ENCODE measurements around the gene OXLD1.
A peak's percentile ranks its signal among the peaks of the same experiment; 100 is the strongest.

Gene OXLD1

GRCh38 chr17:81706232-81706611, 39.8 kb upstream of the OXLD1 start:
- ATAC-seq (no peak), DNase-seq (no peak)
- H3K9me3 Mint-ChIP-seq: no peaks in the 10 kb centered on the region
- H3K27ac Mint-ChIP-seq: peak overlapping the region; percentile 14
- H3K4me3 Mint-ChIP-seq: no peak overlapping the region
- H3K4me1 Mint-ChIP-seq: peaks cover 36% of the 10 kb centered on the region
- H3K27me3 Mint-ChIP-seq: no peaks in the 10 kb centered on the region
- peaks cover 37% of the 10 kb centered on the region for H3K36me3 Mint-ChIP-seq (ENCODE audit: low read depth)

- no peak for ATAC-seq
- Mint-ChIP-seq H3K4me3 (peak overlapping the region; percentile 49), H3K27ac (peak overlapping the region; percentile 60), H3K27me3 (no peaks in the 10 kb centered on the region), H3K9me3 (no peaks in the 10 kb centered on the region), H3K36me3 (ENCODE audit: low read depth) (peaks cover 40% of the 10 kb centered on the region), H3K4me1 (peaks cover 36% of the 10 kb centered on the region)
- no peak for DNase-seq
These were observed 39.3 kb upstream of the OXLD1 start for GRCh38 chr17:81705518-81706231.

- Mint-ChIP-seq H3K36me3 (ENCODE audit: low read depth) (peaks cover 42% of the 10 kb centered on the region), H3K4me3 (peak overlapping the region; percentile 90), H3K27ac (peak overlapping the region; percentile 77), H3K9me3 (no peaks in the 10 kb centered on the region), H3K27me3 (no peaks in the 10 kb centered on the region), H3K4me1 (peaks cover 30% of the 10 kb centered on the region)
- DNase-seq (no peak), ATAC-seq (no peak)
These were observed 37.6 kb upstream of the OXLD1 start for GRCh38 chr17:81703747-81704654.

- Mint-ChIP-seq H3K4me1 (peaks cover 30% of the 10 kb centered on the region), H3K36me3 (ENCODE audit: low read depth) (peaks cover 50% of the 10 kb centered on the region), H3K4me3 (peak within 1 kb of the TSS; percentile 90), H3K9me3 (no peaks in the 10 kb centered on the region), H3K27me3 (no peaks in the 10 kb centered on the region), H3K27ac (peak within 1 kb of the TSS; percentile 95)
- DNase-seq (peak; percentile 93), ATAC-seq (peak; percentile 85)
These were observed 36.7 kb upstream of the OXLD1 start, which contains the start of gene MRPL12 for GRCh38 chr17:81702934-81703746. Gene MRPL12, plus strand, starts transcription at chr17:81703367. Its CDS starts 135 bp downstream, at chr17:81703502.

GRCh38 chr17:81701288-81702071, 35.1 kb upstream of the OXLD1 start:
- Mint-ChIP-seq H3K9me3 (no peaks in the 10 kb centered on the region), H3K27me3 (no peaks in the 10 kb centered on the region), H3K27ac (peak overlapping the region; percentile 95), H3K4me3 (peak overlapping the region; percentile 90), H3K36me3 (ENCODE audit: low read depth) (peaks cover 52% of the 10 kb centered on the region), H3K4me1 (peaks cover 30% of the 10 kb centered on the region)
- DNase-seq: peak; percentile 38
- peak; percentile 20 for ATAC-seq

- Mint-ChIP-seq H3K4me3 (peak overlapping the region; percentile 90), H3K9me3 (no peaks in the 10 kb centered on the region), H3K27ac (peak overlapping the region; percentile 8), H3K27me3 (no peaks in the 10 kb centered on the region), H3K4me1 (peaks cover 24% of the 10 kb centered on the region), H3K36me3 (ENCODE audit: low read depth) (peaks cover 45% of the 10 kb centered on the region)
- DNase-seq (no peak), ATAC-seq (no peak)
These were observed 34.2 kb upstream of the OXLD1 start for GRCh38 chr17:81700353-81701287.

- peaks cover 15% of the 10 kb centered on the region for H3K4me1 Mint-ChIP-seq
- H3K4me3 Mint-ChIP-seq: no peak overlapping the region
- H3K27ac Mint-ChIP-seq: no peak overlapping the region
- no peaks in the 10 kb centered on the region for H3K27me3 Mint-ChIP-seq
- peaks cover 33% of the 10 kb centered on the region for H3K36me3 Mint-ChIP-seq (ENCODE audit: low read depth)
- DNase-seq: no peak
- ATAC-seq: no peak
- H3K9me3 Mint-ChIP-seq: no peaks in the 10 kb centered on the region
These were observed 31.0 kb upstream of the OXLD1 start for GRCh38 chr17:81697261-81698044.

- ATAC-seq (no peak), DNase-seq (no peak)
- H3K4me1 Mint-ChIP-seq: peaks cover 8% of the 10 kb centered on the region
- H3K27ac Mint-ChIP-seq: no peak overlapping the region
- H3K27me3 Mint-ChIP-seq: no peaks in the 10 kb centered on the region
- H3K36me3 Mint-ChIP-seq (ENCODE audit: low read depth): peaks cover 32% of the 10 kb centered on the region
- no peaks in the 10 kb centered on the region for H3K9me3 Mint-ChIP-seq
- no peak overlapping the region for H3K4me3 Mint-ChIP-seq
These were observed 30.0 kb upstream of the OXLD1 start for GRCh38 chr17:81696218-81696941.

- Mint-ChIP-seq H3K9me3 (no peaks in the 10 kb centered on the region), H3K4me3 (no peak overlapping the region), H3K27ac (no peak overlapping the region), H3K36me3 (ENCODE audit: low read depth) (peaks cover 29% of the 10 kb centered on the region), H3K4me1 (peaks cover 3% of the 10 kb centered on the region), H3K27me3 (no peaks in the 10 kb centered on the region)
- DNase-seq (no peak), ATAC-seq (no peak)
These were observed 29.4 kb upstream of the OXLD1 start for GRCh38 chr17:81695801-81696200.

GRCh38 chr17:81695211-81695610, 28.8 kb upstream of the OXLD1 start:
- peaks cover 29% of the 10 kb centered on the region for H3K36me3 Mint-ChIP-seq (ENCODE audit: low read depth)
- H3K27ac Mint-ChIP-seq: no peak overlapping the region
- no peaks in the 10 kb centered on the region for H3K27me3 Mint-ChIP-seq
- no peaks in the 10 kb centered on the region for H3K9me3 Mint-ChIP-seq
- ATAC-seq (no peak), DNase-seq (no peak)
- H3K4me1 Mint-ChIP-seq: no peaks in the 10 kb centered on the region
- H3K4me3 Mint-ChIP-seq: no peak overlapping the region

- H3K27me3 Mint-ChIP-seq: no peaks in the 10 kb centered on the region
- no peak overlapping the region for H3K27ac Mint-ChIP-seq
- no peak overlapping the region for H3K4me3 Mint-ChIP-seq
- H3K9me3 Mint-ChIP-seq: no peaks in the 10 kb centered on the region
- no peak for ATAC-seq
- H3K36me3 Mint-ChIP-seq (ENCODE audit: low read depth): peaks cover 29% of the 10 kb centered on the region
- no peak for DNase-seq
- H3K4me1 Mint-ChIP-seq: no peaks in the 10 kb centered on the region
These were observed 28.4 kb upstream of the OXLD1 start for GRCh38 chr17:81694810-81695209.
